HG03354 (cell line): ENCODE data around the gene BDKRB2.

Source experiments
- ATAC-seq: cut with Tn5 transposase; IDR thresholded peaks from one replicate; pipeline ENCODE4 v1.9.1; 2021; ENCODE audit warnings: mild to moderate bottlenecking; ENCODE audit not compliant: unreplicated experiment, poor library complexity, severe bottlenecking

Gene BDKRB2

DNA sequence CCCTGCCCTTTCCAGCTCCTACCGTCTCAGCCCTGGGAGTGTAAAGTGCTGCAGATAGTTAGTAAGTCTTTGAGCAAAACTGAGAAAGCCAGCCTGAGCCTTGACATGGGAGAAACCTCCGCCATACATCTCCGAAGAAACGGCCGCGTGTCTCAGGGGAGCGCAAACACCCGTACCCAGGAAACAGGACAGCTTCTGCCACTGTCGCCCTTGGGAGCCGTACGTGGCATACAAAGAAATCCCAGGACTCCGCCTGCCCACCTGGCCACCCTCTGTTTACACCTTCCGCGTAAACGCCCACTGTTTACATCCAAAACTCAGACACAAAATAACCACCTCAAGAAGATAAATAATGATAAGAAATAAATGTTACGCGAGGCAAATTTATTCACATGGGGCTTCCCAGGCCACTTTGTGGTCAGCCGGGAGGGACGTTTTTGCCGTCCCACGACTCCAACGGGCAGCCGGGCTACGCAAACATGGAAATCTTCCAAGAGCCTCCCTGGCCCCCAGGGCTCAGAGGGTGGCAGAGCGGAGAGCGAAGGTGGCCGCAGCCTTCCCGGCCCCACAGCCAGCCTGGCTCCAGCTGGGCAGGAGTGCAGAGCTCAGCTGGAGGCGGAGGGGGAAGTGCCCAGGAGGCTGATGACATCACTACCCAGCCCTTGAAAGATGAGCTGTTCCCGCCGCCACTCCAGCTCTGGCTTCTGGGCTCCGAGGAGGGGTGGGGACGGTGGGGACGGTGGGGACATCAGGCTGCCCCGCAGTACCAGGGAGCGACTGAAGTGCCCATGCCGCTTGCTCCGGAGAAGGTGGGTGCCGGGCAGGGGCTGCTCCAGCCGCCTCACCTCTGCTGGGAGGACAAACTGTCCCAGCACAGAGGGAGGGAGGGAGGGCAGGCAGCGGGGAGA is at the start of gene BDKRB2:
Gene BDKRB2, plus strand, starts transcription at position 689 of the 908 bp plus-strand sequence. CDS start 32,269 bp downstream, outside the sequence.
- no peak for ATAC-seq

DNA sequence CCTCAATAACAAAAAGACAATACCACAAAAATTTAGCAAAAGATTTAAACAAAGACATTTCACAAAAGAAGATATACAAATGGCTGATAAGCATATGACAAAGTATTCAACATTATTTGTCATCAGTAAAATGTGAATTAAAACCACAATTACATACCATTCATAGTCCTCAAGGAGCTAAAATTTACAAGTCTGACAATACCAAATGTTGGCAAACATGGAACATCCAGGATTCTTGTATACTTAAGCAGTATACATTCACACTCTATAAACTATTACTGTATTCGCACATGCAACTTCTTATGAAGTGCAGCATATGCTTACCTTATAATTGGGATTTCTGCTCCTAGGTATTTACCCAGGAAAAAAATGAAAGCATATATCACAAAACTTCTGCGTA is 49.7 kb upstream of the BDKRB2 start:
- no peak for ATAC-seq

DNA sequence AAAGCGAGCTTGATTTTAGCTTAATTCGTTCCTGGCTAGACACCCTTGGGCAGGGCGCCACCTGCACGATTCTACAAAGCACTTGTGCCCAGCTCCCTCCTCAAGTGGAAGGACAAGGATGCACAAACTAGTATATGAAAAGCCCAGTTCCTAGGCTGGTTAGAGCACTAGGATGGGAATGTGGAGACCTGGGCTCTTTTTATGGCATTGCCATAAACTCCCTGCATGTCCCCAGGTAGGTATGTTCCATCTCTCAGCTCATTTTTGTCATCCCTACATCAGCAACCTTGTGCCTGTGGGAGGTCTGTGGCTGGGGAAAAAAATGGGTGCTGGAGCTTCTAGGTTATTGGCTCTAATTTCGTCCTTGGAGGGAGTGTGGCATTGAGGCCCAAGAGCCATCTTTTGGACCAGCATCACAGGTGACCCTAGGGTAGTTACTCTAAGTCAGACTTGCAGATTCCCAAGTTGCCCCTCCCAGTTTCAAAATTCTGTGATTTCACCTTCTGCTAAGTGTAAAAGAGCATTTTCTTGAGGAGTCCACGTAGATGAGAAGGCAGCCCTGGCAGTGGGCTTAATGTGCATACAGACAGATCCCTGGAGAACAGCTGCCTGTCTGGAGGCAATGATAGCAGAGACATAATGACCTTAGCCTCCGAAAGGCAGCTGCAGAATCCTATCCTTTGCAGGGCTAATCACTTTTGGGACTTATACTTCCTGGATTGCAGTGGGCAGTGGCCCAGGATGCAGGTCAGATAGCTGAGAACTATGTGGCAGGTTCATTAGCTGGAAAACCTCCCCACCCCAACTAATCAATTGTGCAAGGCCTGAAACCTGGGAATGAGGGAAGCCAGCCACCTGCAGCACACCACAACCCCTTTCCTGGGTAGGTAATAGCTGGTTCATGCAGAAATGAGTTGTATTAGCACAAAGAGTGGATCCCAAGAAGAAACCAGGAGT is 47.6 kb upstream of the BDKRB2 start:
- no peak for ATAC-seq

DNA sequence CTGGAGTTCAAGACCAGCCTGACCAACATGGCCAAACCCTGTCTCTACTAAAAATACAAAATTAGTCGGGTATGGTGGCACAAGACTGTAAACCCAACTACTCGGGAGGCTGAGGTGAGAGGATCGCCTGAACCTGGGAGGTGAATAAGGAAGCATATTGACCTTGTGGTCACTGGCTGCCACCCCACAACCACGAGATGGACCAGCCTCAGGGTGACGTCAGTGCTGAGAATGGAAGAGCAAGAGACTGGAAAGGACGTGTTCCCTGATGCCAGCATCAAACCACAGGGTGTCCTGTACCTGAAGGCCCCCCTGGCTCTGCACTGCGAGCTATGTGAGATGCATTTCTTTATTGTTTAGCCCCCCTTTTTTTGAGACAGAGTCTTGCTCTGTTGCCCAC is 45.9 kb upstream of the BDKRB2 start:
- no peak for ATAC-seq

DNA sequence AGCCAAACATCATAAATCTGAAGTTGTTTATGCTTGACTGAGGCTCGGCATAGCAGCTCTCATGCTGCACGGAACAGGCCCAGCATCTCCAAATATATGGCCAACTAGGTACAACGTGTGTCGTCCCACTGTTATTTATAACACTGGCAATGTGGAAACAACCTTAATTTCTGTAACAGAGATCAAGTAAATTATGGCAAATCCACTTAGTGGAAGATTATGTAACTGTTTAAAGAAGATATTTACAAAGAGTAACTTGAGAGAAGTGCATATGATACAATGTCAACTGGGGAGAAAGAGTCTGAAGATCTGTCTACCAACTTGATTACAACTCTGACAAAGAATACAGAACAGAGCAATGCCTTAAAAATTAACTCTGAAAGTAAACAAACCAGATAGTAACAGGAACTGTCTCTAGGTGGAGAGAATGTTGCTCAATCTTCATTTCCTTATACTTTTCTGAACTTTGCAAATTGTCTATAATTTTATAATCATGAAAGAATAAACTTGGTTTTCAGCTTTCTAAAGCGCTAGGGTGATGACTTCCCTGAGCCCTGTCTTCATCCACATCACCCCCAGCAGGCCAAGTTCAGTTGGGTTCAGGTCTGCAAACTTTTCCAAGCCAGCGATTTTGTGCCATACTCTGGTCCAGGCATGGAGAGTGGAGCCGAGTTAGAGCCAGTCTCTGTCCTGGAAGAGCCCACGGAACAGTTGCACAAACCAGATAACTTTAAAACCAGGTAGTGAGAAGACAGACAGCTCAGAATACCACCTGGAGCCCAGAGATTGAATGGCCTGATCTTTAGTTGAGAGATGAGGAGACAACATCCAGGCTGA is 44.3 kb upstream of the BDKRB2 start:
- no peak for ATAC-seq

DNA sequence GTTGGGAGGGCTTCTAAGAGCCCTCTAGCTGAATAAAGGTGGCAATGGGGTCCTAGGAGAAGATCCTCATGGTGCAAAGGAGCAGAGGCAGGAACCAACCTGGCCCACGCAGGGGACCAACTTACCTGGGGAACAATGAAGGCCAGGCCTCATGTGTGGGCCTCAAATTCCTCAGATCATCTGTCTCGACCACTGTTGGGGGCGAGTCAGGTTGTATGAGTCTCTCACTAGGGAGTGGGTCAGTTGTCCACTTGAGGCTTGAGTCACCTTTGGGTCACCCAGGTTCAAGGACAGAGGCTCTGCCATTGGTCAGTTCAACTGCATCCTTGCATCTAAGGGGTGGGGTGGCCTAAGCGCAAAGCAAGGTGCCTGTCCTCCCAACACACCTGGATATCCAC is 43.7 kb upstream of the BDKRB2 start:
- no peak for ATAC-seq

DNA sequence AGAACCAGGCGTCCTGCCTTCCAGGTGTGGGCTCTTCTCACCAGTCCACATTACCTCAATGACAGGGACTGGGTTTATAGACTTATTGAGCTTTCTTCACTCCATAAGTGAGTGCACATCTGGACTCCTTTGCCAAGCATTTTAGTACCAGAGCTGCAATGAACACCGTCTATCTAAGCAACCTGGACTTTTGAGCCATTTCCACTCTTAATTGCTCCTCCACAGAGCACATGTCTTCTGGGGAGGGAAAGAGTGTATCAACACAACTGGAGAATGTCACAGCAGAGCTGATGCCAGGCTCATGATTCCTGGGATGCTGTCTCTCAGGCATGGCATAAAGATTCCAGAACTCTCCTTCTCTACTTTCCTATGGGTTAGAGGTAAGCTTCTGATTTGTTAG is 43.0 kb upstream of the BDKRB2 start:
- ATAC-seq, result no peak

DNA sequence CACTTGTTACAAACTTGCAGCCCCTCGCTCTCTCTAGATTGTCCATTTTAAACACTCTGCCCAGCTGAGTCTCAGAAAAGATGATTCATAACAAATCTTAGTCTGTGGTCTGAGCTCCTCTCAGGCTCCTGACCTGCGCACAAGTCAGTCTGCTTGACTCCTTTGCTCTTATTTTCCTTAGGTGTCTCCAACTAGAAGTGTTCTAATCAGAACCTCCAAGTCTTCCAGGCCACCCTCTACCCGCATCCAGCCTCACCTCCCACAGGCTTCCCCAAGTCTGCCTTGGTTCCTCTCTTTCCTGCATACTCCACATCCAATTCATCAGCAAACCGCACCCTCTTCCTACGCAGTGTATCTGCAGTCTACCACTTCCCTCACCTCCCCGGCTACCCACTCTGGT is 42.4 kb upstream of the BDKRB2 start:
- ATAC-seq, result no peak

DNA sequence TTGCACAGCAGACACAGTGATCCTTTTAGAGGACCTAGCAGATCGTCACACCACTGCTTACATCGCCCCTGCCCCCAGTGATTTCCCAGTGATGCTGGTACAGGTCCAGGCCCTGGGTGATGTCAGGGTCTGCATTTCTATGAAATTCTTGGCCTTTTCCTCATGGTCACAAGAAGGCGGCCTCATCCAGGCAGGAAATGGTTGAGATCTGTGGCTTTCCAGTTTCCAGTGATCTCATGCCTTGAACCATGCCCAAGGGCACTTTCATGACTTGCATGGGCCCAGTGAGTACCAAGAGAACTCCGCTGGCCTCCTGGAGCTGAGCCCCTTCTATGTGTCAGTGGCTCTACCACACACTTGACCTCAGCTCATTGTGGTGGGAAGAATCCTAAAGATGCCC is 41.9 kb upstream of the BDKRB2 start:
- no peak for ATAC-seq

GRCh38 chr14:96164861-96165490 is 39.7 kb upstream of the BDKRB2 start:
- ATAC-seq, result no peak

- ATAC-seq, result no peak
Measured at GRCh38 chr14:96165493-96166436, 38.9 kb upstream of the BDKRB2 start.

DNA sequence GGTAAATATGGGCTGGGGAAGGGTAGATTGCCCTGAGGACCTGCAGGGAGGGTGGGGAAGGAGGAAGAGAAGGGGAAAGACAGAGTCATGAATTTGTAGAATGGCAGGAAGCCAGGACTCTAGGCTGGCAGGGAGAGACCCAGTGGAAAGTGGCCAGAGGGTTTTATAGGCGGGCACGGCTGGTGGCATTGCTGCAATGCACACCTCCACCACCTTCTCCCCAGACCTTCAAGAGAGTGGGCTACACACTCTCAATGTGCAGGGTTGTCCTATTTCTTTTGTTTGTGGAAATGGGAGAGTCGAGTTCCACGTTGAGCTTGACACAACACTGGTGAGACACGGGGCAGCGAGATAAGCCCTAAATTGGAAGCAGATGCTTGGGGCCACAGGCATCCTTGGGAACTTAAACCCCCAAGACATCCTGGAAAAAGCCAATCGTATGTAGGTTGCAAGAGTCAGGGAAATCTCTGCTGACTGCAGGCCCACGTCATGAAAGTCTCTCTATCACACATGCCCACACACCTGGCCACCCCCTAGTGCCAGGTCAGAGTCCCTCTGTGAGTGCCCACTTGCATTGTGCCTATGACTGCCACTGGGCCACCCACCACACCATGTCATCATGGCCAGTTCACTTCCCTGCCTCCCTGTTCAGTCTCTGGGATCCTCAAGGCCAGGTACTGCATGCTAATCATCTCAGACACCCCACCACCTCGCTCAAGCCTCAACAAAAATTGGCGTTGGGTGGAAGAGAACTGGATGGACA is 38.0 kb upstream of the BDKRB2 start:
- ATAC-seq, result no peak

DNA sequence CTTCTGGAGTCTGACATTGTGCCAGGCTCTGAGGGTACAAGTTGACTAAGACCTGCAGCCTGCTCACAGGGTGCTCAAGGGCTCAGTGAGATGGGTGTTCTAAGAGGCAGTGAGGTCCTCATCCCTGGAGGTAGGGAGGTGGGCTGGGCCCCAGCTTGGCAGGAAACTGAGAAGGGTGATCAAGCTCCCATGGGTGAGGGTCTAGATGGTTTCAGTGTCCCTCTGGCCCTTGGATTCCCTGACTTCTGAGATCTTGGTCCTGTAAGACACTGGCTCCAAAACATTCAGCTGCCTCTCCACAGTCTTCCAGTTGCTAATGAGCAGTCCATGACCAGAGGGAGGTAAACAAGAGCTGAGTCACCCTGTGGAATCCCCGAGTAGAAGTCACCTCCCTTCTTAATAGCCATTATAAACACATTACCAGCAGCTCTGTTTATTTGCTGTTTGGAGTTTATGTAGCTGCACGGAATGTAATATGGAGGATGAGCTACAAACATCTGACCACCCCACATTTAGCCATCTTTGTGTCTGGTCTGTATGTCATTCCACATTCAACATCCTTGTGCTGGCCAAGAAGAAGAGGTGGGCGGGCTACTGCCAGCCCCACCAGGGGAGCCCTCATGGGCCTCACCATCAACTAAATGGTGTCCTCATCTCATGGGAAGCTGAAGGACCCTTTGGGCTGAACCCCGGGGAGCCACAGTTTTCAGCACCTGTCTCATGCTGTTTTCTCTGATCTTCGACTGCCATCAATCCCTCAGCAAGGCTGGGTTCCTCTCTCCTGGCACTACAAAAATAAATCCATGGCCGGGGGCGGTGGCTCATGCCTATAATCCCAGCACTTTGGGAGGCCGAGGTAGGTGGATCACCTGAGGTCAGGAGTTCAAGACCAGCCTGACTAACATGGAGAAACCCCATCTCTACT is 37.2 kb upstream of the BDKRB2 start:
- no peak for ATAC-seq

DNA sequence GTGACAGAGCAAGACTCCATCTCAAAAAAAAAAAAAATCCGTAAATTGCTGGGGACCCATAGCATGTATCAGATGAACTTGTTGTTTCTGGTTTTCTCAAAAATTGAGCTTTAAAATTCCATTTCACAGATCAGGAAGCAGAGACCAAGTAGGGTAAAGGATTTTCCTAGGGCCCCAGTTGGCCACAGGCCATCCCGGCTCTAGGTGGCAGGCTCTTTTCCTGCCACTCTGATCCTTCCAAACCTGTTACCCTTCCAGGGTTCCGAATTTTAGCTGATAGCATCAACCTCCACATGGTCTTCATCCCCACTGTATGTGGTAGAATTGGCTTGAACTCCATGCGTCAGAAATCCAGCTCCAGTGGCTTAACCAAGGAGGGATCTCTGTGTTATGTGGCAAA is 36.1 kb upstream of the BDKRB2 start:
- ATAC-seq, result no peak

GRCh38 chr14:96170961-96171592 is 33.6 kb upstream of the BDKRB2 start:
- ATAC-seq, result no peak
